ENCODE results near the gene ZNF385D. TPM values are rescaled to one million over a fixed set of nuclear protein-coding genes. Genes with fewer than 3 reads are reported as not detected.

Gene ZNF385D
- polyA plus RNA-seq, 1 donor, result 2.2 TPM

- H3K9me3 ChIP-seq (ENCODE audit: control insufficient read depth, low read depth, low read length), result peaks cover 2% of the 10 kb centered on the region
- DNase-seq, result no peak
- H3K36me3 ChIP-seq (ENCODE audit: control insufficient read depth, insufficient read depth, low read length), result no peaks in the 10 kb centered on the region
- peak overlapping the region; percentile 35 for H3K4me3 ChIP-seq (ENCODE audit: low read length)
- H3K27me3 ChIP-seq (ENCODE audit: control insufficient read depth, insufficient read depth, low read length), result peaks cover 8% of the 10 kb centered on the region
- no peak overlapping the region for H3K27ac ChIP-seq (ENCODE audit: low read length)
- 14% methylated on average over 2 of the region's 8 CpGs for WGBS (ENCODE audit: insufficient coverage, low lambda C conversion rate)
- H3K4me1 ChIP-seq (ENCODE audit: control insufficient read depth, insufficient read depth, low read length), result no peaks in the 10 kb centered on the region
Measured at GRCh38 chr3:21750080-21750696, 822 bp downstream of the ZNF385D start.

GRCh38 chr3:21747966-21748555, 2.9 kb downstream of the ZNF385D start:
- H3K36me3 ChIP-seq (ENCODE audit: control insufficient read depth, insufficient read depth, low read length), result no peaks in the 10 kb centered on the region
- no peaks in the 10 kb centered on the region for H3K4me1 ChIP-seq (ENCODE audit: control insufficient read depth, insufficient read depth, low read length)
- peaks cover 2% of the 10 kb centered on the region for H3K9me3 ChIP-seq (ENCODE audit: control insufficient read depth, low read depth, low read length)
- H3K27me3 ChIP-seq (ENCODE audit: control insufficient read depth, insufficient read depth, low read length), result peaks cover 8% of the 10 kb centered on the region
- no peak overlapping the region for H3K27ac ChIP-seq (ENCODE audit: low read length)
- no peak overlapping the region for H3K4me3 ChIP-seq (ENCODE audit: low read length)
- WGBS (ENCODE audit: insufficient coverage, low lambda C conversion rate), result 80% methylated on average over 1 of the region's 5 CpGs
- DNase-seq, result no peak

GRCh38 chr3:21747376-21747775, 3.6 kb downstream of the ZNF385D start:
- H3K36me3 ChIP-seq (ENCODE audit: control insufficient read depth, insufficient read depth, low read length), result no peaks in the 10 kb centered on the region
- no peak overlapping the region for H3K4me3 ChIP-seq (ENCODE audit: low read length)
- H3K4me1 ChIP-seq (ENCODE audit: control insufficient read depth, insufficient read depth, low read length), result no peaks in the 10 kb centered on the region
- peaks cover 2% of the 10 kb centered on the region for H3K9me3 ChIP-seq (ENCODE audit: control insufficient read depth, low read depth, low read length)
- DNase-seq, result no peak
- no peak overlapping the region for H3K27ac ChIP-seq (ENCODE audit: low read length)
- H3K27me3 ChIP-seq (ENCODE audit: control insufficient read depth, insufficient read depth, low read length), result peaks cover 8% of the 10 kb centered on the region
- WGBS (ENCODE audit: insufficient coverage, low lambda C conversion rate), result no CpG with 5 or more reads among the region's 3 CpGs

- Histone ChIP-seq H3K36me3 (ENCODE audit: control insufficient read depth, insufficient read depth, low read length) (no peaks in the 10 kb centered on the region), H3K27me3 (ENCODE audit: control insufficient read depth, insufficient read depth, low read length) (peaks cover 3% of the 10 kb centered on the region), H3K27ac (ENCODE audit: low read length) (no peak overlapping the region), H3K4me3 (ENCODE audit: low read length) (no peak overlapping the region), H3K9me3 (ENCODE audit: control insufficient read depth, low read depth, low read length) (peaks cover 2% of the 10 kb centered on the region), H3K4me1 (ENCODE audit: control insufficient read depth, insufficient read depth, low read length) (no peaks in the 10 kb centered on the region)
- no peak for DNase-seq
- 90% methylated on average over 2 of the region's 6 CpGs for WGBS (ENCODE audit: insufficient coverage, low lambda C conversion rate)
Measured at GRCh38 chr3:21745966-21746365, 5.0 kb downstream of the ZNF385D start.

- WGBS (ENCODE audit: insufficient coverage, low lambda C conversion rate), result no CpG with 5 or more reads among the region's 2 CpGs
- no peaks in the 10 kb centered on the region for H3K27me3 ChIP-seq (ENCODE audit: control insufficient read depth, insufficient read depth, low read length)
Measured at GRCh38 chr3:21744793-21745192, 6.2 kb downstream of the ZNF385D start.

GRCh38 chr3:21738935-21739702, 11.9 kb downstream of the ZNF385D start:
- no peaks in the 10 kb centered on the region for H3K27me3 ChIP-seq (ENCODE audit: control insufficient read depth, insufficient read depth, low read length)
- no peaks in the 10 kb centered on the region for H3K36me3 ChIP-seq (ENCODE audit: control insufficient read depth, insufficient read depth, low read length)
- no peak overlapping the region for H3K4me3 ChIP-seq (ENCODE audit: low read length)
- no peak overlapping the region for H3K27ac ChIP-seq (ENCODE audit: low read length)
- 89% methylated on average over 3 of the region's 15 CpGs for WGBS (ENCODE audit: insufficient coverage, low lambda C conversion rate)
- no peak for DNase-seq
- H3K4me1 ChIP-seq (ENCODE audit: control insufficient read depth, insufficient read depth, low read length), result no peaks in the 10 kb centered on the region
- no peaks in the 10 kb centered on the region for H3K9me3 ChIP-seq (ENCODE audit: control insufficient read depth, low read depth, low read length)

More at GRCh38 chr3:21744793-21745192, 6.2 kb downstream of the ZNF385D start:
- no peaks in the 10 kb centered on the region for H3K9me3 ChIP-seq (ENCODE audit: control insufficient read depth, low read depth, low read length)
- no peaks in the 10 kb centered on the region for H3K36me3 ChIP-seq (ENCODE audit: control insufficient read depth, insufficient read depth, low read length)
- no peak overlapping the region for H3K4me3 ChIP-seq (ENCODE audit: low read length)
- no peak overlapping the region for H3K27ac ChIP-seq (ENCODE audit: low read length)
- no peak for DNase-seq
- no peaks in the 10 kb centered on the region for H3K4me1 ChIP-seq (ENCODE audit: control insufficient read depth, insufficient read depth, low read length)

GRCh38 chr3:21738283-21738682, 12.7 kb downstream of the ZNF385D start:
- no CpG with 5 or more reads among the region's 1 CpG for WGBS (ENCODE audit: insufficient coverage, low lambda C conversion rate)
- H3K4me3 ChIP-seq (ENCODE audit: low read length), result no peak overlapping the region
- H3K36me3 ChIP-seq (ENCODE audit: control insufficient read depth, insufficient read depth, low read length), result no peaks in the 10 kb centered on the region
- DNase-seq, result no peak
- no peaks in the 10 kb centered on the region for H3K4me1 ChIP-seq (ENCODE audit: control insufficient read depth, insufficient read depth, low read length)
- H3K9me3 ChIP-seq (ENCODE audit: control insufficient read depth, low read depth, low read length), result no peaks in the 10 kb centered on the region
- H3K27me3 ChIP-seq (ENCODE audit: control insufficient read depth, insufficient read depth, low read length), result no peaks in the 10 kb centered on the region
- H3K27ac ChIP-seq (ENCODE audit: low read length), result no peak overlapping the region

GRCh38 chr3:21734746-21735145, 16.3 kb downstream of the ZNF385D start:
- H3K4me1 ChIP-seq (ENCODE audit: control insufficient read depth, insufficient read depth, low read length), result no peaks in the 10 kb centered on the region
- no peak overlapping the region for H3K27ac ChIP-seq (ENCODE audit: low read length)
- no peak for DNase-seq
- no peaks in the 10 kb centered on the region for H3K9me3 ChIP-seq (ENCODE audit: control insufficient read depth, low read depth, low read length)
- no peaks in the 10 kb centered on the region for H3K27me3 ChIP-seq (ENCODE audit: control insufficient read depth, insufficient read depth, low read length)
- H3K36me3 ChIP-seq (ENCODE audit: control insufficient read depth, insufficient read depth, low read length), result no peaks in the 10 kb centered on the region
- WGBS (ENCODE audit: insufficient coverage, low lambda C conversion rate), result 33% methylated on average over 3 of the region's 3 CpGs
- H3K4me3 ChIP-seq (ENCODE audit: low read length), result no peak overlapping the region

- DNase-seq, result no peak
- Histone ChIP-seq H3K4me1 (ENCODE audit: control insufficient read depth, insufficient read depth, low read length) (no peaks in the 10 kb centered on the region), H3K9me3 (ENCODE audit: control insufficient read depth, low read depth, low read length) (no peaks in the 10 kb centered on the region), H3K27ac (ENCODE audit: low read length) (no peak overlapping the region), H3K36me3 (ENCODE audit: control insufficient read depth, insufficient read depth, low read length) (no peaks in the 10 kb centered on the region), H3K4me3 (ENCODE audit: low read length) (no peak overlapping the region), H3K27me3 (ENCODE audit: control insufficient read depth, insufficient read depth, low read length) (no peaks in the 10 kb centered on the region)
- WGBS (ENCODE audit: insufficient coverage, low lambda C conversion rate), result 58% methylated on average over 2 of the region's 6 CpGs
Measured at GRCh38 chr3:21729888-21730459, 21.0 kb downstream of the ZNF385D start.

GRCh38 chr3:21729331-21729730, 21.7 kb downstream of the ZNF385D start:
- Histone ChIP-seq H3K4me1 (ENCODE audit: control insufficient read depth, insufficient read depth, low read length) (no peaks in the 10 kb centered on the region), H3K36me3 (ENCODE audit: control insufficient read depth, insufficient read depth, low read length) (no peaks in the 10 kb centered on the region), H3K27ac (ENCODE audit: low read length) (no peak overlapping the region), H3K27me3 (ENCODE audit: control insufficient read depth, insufficient read depth, low read length) (no peaks in the 10 kb centered on the region), H3K4me3 (ENCODE audit: low read length) (no peak overlapping the region), H3K9me3 (ENCODE audit: control insufficient read depth, low read depth, low read length) (no peaks in the 10 kb centered on the region)
- no peak for DNase-seq
- WGBS (ENCODE audit: insufficient coverage, low lambda C conversion rate), result 0% methylated on average over 1 of the region's 1 CpG

Measured in large intestine (tissue), 3 donors.